ENCODE measurements around the gene SDHAF1.
"Not testable (repeated sequence)": the region's sequence is repeated elsewhere in the genome, so short reads cannot be mapped to it uniquely, and the experiment has no call there.

SDHAF1 gene

DNA sequence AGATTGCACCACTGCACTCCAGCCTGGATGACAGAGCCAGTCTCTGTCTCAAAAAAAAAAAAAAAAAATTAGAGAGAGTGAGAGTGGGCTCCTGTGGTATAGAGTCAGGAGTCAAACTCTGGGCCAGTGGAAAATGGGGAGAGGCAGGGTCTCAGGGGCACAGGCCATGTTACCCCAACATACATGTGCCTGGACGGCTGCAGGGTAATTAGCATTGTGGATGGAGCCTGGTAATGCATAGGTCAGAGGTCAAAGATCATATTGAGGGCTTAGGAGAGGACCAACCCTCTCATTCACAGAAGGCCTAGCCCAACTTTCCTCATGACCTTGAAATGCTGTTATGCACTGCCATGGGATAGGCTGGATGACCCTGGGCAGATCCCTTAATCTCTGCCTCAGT is 30.6 kb downstream of the SDHAF1 start:
- no peak for DNase-seq

DNA sequence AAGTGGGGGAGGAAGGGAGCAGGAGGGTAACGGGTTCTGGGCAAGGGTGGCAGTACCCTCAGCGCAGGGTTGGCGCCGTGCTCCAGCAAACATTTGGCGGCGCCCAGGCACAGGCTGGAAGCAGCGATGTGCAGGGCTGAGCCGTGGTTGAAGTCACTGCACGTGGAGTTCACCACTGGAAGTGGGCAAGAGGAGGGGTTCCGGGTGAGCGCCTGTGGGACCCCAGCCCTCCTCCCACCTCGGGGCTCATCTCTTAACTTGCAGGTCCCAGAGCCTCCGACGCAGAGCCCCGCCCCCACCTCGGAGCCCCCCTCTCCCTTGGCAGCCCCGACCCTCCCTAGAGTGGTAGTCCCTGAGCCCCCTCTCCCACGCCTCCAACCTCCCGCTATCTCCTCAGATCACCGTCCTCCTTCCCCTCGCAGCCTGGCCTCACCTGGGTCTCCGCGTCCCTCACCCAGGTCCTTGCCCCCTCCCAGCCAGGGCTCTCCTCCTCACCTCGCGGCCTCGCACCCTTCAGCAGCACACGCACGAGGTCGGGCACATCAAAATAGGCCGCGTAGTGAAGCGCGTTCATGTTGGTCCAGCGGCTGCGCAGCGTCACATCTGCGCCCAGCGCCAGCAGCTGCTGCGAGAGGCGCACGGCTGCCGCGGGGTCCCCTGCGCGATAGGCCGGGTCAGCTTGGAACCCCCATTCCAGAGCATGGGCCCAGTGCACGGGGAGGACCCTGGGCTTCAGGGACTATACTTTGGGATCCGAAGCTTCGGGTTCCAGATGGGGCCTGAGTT is 31.3 kb downstream of the SDHAF1 start:
- no peak for DNase-seq

DNA sequence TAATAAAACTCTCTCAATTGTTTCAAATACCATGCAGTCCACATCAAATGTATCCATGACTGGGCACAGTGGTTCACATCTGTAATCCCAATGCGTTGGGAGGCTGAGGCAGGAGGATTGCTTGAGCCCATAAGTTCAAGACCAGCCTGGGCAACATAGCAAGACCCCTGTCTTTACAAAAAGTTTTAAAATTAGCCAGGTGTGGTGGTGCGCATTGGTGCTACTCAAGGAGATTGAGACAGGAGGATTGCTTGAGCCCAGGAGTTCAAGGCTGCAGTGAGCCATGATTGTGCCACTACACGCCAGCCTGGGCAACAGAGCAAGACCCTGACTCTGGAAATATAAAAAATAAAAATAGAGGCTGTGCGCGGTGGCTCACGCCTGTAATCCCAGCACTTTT is 32.7 kb downstream of the SDHAF1 start:
- no peak for DNase-seq

DNA sequence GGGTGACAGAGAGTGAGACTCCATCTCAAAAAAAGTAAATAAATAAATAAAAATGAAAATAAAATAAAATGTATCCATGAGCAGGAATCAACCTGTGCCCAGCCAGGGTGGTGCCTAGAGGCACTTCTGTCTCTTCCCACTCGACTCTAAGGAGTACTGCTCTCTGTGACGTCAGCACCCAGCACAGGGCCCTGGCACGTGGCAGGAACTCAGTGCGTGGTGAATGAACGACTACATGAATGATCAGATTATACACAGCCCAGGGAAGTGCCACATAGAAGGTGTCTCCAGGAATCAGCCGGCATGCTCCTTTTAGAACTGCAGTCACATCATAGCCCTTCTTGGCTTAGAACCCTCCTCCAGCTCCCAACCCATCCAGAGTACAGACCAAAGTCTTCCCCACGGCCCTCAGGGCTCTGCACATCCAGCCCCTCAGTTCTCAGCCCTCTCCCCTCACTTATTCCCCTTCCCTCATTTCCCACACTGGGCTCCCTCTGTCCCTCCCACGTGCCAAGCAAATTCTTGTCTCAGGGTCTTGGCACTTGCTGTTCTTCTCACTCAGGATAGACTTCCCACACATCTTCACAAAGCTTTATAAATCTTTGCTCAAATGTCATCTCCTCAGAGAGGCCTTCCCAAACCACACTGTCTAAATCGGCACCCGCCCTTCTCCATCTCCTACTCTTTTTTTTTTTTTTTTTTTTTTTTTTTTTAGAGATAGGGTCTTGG is 33.5 kb downstream of the SDHAF1 start:
- no peak for DNase-seq

DNA sequence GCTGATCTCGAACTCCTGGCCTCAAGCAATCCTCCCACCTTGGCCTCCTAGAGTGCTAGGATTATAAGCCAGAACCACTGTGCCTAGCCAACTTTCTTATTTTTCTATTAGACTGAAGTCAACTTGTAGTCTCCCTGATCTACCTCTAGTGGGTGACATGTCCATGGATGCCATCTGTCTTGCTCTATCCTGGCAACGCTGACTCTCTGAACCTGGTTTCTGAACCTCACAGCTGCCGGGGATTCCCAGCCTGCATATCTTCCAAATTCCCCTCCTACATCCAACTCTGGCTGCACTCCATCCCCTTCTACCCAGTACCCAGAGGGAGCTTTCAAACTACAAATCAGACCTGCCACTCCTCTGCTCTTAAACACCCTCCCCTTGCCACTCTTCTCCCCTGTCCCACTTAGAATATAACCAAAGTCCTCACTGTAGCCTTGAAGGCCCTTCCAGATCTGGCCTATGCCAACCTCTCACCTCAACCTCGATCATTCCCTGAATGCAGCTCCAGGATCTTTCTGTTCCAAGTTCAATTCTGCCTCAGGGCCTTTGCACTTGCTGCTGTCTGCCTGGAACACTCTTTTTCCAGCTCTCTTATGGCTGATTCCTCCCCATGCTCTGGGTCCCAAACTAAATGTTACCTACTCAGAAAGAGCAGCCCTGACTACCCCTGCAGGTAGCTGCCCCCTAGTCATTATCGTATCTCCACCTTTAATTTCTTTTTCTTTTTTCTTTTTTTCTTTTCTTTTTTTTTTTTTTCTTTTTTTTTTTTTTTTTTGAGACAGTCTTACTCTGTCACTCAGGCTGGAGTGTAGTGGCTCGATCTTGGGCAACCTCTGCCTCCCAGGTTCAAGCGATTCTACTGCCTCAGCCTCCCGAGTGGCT is 35.5 kb downstream of the SDHAF1 start:
- no peak for DNase-seq

DNA sequence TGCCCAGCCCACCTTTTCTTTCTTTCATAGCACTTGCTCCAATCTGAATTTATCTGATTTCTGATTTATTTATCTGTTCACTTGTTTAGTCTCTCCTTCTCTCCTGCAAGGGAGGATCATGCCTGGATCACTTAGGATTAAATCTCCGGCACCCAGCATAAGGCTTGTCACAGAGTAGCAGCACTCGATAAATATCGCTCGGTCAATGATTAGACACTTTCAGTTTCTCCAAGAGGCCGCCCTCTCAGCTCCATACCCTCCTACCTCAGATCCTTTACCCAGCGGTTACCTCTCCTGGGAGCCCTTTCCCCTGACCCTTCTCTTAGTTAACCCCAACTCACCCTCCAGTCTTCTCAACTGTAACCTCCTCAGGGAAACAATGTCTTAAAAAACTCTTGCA is 36.3 kb downstream of the SDHAF1 start:
- DNase-seq = no peak

DNA sequence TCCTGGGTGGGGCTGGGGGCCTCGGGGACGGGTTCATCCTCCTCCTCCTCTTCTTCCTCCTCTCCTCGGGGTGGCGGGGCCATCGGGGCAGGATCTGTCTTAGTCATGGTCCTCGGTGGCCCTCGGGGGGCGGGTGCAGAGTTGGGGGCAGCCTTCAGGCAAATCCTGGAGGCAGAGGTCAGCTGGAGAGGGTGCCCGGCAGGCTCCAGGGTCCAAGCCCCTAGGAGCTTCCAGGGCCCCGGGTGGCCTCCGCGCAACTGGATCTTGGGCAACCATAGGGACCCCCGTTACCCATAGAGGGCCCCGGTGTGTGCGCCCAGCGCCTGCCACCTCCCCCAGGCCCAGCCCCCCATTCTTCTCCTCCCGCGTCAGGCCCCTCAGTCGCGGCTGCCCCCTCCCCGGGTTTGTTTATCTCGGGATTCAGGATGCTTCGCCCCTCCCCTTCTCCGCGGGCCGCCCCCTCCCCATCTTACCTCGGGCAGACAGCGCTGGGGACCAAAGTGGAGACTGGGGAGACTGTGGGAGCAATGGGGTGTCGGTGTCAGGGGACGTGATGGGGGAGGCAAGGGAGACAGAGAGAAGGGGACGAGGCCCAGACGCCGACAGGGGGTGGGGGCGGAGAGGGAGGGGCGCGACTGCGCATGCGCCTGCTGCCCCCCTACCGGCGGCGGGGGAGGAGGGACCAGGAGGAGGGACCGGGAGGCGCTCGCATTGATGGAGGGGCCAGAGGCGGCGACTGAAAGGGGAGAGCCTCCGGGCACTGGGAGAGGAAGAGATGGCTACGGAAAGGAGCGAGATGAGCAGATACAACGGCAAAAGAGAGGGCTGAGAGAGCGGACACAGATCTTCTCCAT is 37.5 kb downstream of the SDHAF1 start, which contains the start of gene CLIP3:
Gene CLIP3 (minus strand): TSS at position 623 of the 854 bp plus-strand sequence. CDS start 516 bp downstream, at position 107.
- DNase-seq = peak; percentile 90

DNA sequence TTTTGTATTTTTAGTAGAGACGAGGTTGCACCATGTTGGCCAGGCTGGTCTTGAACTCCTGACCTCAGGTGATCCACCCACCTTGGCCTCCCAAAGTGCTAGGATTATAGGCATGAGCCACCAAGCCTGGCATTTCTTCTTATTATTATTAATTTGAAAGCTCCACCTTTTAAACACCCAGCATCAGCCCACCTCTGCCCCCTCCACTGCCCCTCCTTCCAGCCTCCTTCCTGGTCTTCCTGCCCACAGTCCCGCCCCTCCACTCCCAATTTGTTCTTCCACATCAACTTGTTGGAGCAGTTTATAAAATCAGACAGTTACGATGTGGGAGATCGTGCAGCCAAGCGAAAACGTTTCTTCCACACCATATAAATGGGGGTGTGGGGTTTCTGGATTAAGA is 45.5 kb downstream of the SDHAF1 start:
- DNase-seq = no peak

DNA sequence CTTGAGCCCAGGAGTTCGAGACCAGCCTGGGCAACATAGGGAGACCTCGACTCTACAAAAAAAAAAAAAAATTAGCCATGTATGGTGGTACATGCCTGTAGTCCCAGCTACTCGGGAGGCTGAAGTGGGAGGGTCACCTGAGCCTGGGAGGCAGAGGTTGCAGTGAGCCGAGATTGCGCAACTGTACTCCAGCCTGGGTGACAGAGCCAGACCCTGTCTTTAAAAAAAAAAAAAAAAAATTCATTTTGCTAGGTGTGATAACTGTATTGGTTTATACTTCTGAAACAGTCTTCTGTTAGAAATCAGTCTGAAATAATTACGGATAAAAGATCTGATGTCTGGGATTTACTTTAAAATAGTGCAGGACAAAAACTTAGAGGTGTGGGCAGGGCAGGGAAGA is 46.1 kb downstream of the SDHAF1 start:
- not testable (repeated sequence) for DNase-seq

DNA sequence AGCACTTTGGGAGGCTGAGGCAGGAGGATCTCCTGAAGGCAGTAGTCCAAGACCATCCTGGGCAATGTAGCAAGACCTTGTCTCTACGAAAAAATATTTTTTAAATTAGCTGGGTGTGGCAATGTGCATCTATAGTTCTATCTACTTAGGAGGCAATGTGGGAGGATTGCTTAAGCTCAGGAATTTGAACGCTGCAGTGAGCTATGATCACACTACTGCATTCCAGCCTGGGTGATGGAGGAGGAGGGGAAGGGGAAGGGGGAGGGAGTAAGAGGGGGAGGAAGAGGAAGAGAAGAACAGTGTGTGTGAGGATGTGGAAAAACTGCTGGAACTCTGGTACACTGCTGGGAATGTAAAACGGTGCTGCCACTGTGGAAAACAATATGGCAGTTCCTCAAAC is 46.8 kb downstream of the SDHAF1 start:
- no peak for DNase-seq

DNA sequence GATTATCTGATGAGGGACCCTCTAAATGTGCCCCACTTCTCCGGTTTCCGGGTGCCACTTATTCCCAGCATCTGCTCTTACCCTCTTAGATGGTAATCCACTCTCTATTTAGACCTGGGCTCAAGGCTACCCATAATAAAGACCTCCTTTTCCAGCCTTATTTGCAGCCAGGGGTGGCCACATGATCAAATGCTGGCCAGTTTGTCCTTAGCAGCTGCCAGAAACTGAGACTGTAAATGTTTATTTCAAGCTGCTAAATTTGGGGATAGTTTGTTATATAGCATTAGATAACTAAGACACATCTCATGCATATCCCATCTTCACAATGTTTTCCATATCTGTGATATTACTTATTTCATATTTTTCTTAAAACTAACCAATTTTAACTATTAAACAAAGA is 49.0 kb downstream of the SDHAF1 start:
- DNase-seq = no peak
